Measurements from ENCODE around the gene VSTM2L.

Gene VSTM2L

DNA sequence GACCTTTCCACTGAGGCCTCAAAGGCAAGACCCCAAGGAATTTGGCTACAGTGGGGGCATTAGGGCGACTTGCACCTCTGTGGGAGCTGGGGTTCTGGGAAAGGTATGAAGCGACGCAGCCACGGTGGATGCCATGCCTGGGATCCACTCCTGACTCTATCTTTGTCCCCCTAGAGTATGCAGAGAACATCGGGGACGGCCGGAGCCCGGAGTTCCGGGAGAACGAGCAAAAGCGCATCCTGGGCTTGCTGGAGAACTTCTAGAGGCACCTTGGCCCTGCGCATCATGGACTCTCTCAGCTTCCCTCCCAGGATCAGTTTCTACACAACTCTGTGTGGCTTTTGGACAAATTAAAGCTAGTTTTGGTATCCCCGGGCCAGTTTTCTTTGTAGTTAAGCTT, 31.2 kb upstream of the VSTM2L start:
- TF ChIP-seq, protein P1, sequence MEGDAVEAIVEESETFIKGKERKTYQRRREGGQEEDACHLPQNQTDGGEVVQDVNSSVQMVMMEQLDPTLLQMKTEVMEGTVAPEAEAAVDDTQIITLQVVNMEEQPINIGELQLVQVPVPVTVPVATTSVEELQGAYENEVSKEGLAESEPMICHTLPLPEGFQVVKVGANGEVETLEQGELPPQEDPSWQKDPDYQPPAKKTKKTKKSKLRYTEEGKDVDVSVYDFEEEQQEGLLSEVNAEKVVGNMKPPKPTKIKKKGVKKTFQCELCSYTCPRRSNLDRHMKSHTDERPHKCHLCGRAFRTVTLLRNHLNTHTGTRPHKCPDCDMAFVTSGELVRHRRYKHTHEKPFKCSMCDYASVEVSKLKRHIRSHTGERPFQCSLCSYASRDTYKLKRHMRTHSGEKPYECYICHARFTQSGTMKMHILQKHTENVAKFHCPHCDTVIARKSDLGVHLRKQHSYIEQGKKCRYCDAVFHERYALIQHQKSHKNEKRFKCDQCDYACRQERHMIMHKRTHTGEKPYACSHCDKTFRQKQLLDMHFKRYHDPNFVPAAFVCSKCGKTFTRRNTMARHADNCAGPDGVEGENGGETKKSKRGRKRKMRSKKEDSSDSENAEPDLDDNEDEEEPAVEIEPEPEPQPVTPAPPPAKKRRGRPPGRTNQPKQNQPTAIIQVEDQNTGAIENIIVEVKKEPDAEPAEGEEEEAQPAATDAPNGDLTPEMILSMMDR (IDR thresholded peaks at IDR 0.05; ENCODE audit: low read depth, low read length): no peak
- no peak overlapping the region for H3K4me3 ChIP-seq (replicated peaks in 1 of 2; ENCODE audit: low read depth in 2 of 2, low read length in 2 of 2)
- DNase-seq (ENCODE audit: low read depth in 2 of 2): no peak

DNA sequence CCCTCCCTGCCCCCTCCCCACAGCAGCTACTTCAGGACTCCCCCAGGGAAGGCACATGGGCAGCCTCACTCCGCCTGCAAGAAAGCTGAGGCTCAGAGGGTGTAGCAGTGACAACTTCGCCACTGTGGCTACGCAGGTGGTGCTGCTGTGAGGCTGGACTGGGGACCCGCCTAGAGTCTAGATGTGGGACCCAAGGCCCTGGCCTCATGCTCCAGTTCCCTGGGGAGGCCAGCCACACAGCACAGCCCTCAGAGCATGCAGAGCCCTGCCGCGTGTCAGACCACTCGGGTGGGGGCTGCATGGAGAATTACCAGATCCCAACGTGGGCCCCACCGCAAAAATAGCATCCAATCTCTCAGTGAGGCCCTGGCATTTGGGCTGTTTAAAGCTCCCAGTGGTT, 30.8 kb upstream of the VSTM2L start:
- DNase-seq (ENCODE audit: low read depth in 2 of 2): no peak
- TF ChIP-seq, protein P1 (IDR thresholded peaks at IDR 0.05; ENCODE audit: low read depth, low read length): no peak

DNA sequence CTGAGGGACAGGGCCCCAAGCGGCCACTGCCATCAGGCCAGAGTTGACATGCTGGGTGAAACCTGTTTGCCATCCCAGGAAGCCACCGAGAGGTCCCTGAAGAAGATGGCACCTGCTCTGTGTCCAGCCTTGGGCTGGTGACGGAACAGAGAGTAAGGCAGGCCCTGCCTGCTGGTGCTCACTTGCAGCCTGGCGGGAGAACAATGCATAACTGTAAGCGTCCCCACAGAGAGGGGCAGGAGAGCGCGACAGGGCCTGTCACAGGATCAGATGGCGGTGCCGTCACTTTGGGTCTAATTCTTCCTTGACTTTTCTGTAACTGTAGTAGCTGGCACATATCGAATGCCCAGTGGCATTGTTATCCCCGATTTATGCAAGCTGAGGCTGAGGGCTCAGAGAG, 29.0 kb upstream of the VSTM2L start:
- no peak for DNase-seq (ENCODE audit: low read depth in 2 of 2)
- no peak overlapping the region for H3K4me3 ChIP-seq (replicated peaks in 1 of 2; ENCODE audit: low read depth in 2 of 2, low read length in 2 of 2)
- TF ChIP-seq, protein P1 (IDR thresholded peaks at IDR 0.05; ENCODE audit: low read depth, low read length): no peak

More for the DNA sequence above, 30.8 kb upstream of the VSTM2L start:
- no peak overlapping the region for H3K4me3 ChIP-seq (replicated peaks in 1 of 2; ENCODE audit: low read depth in 2 of 2, low read length in 2 of 2)

DNA sequence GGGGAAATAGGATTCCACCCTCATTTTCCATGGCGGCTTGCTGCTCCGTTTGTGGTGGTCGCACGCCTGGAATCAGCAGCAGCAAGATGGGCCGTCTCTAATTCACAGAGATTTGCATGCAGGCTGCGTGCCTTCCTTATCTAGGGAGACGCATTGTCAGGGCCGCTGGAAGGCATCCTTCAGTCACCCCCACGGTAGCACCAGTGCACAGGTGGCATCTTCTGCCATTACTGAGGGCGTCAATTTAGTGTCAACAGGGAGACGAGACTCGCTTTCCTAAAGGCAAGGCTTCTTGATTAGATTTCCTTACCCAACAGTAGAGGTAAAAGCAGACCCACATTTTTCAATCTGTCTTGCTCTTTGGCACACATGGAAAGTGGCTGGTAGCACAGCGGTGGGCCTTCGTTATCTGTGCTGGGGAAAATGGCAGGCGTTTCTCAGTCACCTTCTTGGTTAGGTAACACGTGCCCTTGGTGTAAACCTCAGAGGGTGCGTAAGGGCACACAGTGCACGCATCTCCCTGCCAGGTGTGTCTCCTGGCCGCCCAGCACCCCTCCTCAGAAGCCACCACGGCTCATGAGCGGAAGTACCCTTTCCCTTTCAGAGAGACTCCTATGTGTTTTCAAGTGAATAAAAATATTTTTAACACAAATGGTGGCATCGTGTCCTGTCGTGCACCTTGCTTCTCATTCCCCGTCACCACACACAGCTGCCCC, 27.3 kb upstream of the VSTM2L start:
- TF ChIP-seq, protein P1 (IDR thresholded peaks at IDR 0.05; ENCODE audit: low read depth, low read length): no peak
- DNase-seq (ENCODE audit: low read depth in 2 of 2): no peak
- H3K4me3 ChIP-seq (replicated peaks in 1 of 2; ENCODE audit: low read depth in 2 of 2, low read length in 2 of 2): no peak overlapping the region

DNA sequence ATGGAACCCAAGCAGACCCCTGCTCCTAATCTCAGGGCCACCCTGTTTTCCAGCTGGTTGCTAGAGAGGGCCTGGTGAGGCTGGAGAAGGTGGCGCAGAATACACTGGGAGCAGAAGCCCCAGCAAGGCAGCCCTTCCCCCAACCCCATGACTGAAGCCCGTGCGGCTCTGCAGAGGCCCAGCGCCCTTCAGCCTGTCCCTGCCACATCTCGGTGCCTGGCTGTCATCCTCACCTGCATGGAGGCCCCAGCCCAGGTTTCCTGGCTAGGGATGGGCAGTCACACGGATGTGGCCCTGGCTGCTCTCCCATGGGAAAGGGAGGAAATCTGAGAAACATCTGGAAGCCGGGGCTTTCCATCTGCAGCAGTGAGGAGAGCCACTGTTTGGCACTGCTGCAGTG, 26.1 kb upstream of the VSTM2L start:
- no peak for DNase-seq (ENCODE audit: low read depth in 2 of 2)
- TF ChIP-seq, protein P1 (IDR thresholded peaks at IDR 0.05; ENCODE audit: low read depth, low read length): no peak
- no peak overlapping the region for H3K4me3 ChIP-seq (replicated peaks in 1 of 2; ENCODE audit: low read depth in 2 of 2, low read length in 2 of 2)

DNA sequence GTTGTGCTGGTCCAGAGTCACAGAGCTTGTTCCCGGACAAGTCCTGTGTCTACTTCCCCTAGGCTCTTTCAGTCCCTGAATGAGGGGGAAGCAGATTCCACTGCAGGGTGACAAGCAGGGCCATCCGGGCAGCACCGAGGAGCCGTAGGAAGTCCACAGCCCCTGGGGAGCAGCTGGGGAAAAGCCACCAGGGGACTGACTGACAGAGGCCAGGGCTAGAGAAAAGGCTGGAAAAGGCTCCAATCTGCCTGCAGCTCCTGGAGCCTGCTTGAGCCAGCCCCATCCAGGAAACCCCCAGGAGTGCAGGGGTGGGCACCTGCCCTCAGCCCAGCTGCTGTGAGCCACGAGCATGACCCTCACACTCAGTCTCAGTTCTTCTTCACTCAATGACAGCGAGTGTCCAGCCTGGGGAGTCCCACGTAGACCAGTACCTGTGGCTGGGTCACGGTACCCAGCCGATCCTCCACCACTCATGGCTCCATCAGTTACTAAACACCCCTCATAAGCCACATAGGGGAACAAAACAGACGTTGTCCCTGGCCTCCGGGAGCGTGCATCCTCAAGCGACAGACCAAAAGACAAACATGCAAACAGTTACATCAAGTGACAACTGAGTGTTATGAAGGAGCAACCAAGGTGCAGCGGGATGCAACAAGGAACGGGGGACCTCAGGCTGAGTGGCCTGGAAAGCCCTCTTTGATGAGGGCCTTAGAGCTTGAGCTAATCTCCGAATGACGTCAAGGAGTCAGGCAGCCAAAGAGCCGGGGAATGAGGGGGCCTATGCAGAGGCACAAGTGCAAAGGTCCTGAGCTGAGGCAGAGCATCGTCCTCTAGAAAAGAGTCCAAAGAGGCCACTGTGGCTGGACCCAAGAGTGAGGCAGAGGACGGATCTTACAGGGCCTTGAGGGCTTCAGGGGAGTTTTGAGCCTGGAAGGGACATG, 24.8 kb upstream of the VSTM2L start:
- no peak overlapping the region for H3K4me3 ChIP-seq (replicated peaks in 1 of 2; ENCODE audit: low read depth in 2 of 2, low read length in 2 of 2)
- DNase-seq (ENCODE audit: low read depth in 2 of 2): no peak
- TF ChIP-seq, protein P1 (IDR thresholded peaks at IDR 0.05; ENCODE audit: low read depth, low read length): no peak

All from cardiac fibroblast (primary cell).